HG03457 (cell line): ENCODE data around the gene PHF5A.

Source experiments
- ATAC-seq: cut with Tn5 transposase; IDR thresholded peaks from one replicate; pipeline ENCODE4 v1.9.1; 2021; ENCODE audit warnings: moderate number of reproducible peaks; ENCODE audit not compliant: unreplicated experiment

The PHF5A gene

DNA sequence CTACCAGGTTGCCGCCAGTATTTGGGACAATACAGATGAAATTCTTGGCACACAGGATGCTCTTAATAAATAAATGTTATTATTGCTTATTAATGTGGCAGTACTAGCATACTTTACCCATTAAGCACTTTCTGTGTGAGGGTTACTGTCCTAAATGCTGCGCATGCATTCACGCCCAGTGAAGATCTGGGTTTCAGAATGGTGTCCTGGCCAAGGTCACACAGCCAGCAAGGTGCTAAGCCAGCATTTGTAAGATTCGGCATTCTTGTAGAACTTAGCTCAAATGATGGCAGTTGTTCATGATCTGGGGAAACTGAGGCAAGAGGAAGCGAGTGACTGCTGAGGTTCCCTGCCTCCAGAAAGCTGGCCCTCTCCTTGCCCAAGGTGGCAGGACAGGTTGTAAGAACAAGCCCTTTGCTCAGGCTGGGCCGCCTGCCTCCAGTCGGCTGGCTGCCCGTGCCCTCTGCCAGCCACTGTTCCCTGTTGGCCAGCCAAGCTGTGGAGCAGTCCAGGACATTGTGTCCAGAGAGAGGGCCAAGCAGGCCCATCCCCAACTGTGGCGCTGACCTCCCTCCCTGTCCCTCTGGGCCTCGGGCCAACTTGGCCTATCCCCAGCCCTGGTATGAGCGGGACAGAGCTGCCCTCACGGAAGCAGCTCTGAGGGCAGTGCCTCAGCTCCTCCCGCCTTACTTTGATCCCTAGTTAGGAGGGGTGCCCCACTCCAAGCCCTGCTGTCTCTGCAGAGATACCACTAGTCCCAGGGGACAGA, 50.7 kb downstream of the PHF5A start:
- no peak for ATAC-seq

DNA sequence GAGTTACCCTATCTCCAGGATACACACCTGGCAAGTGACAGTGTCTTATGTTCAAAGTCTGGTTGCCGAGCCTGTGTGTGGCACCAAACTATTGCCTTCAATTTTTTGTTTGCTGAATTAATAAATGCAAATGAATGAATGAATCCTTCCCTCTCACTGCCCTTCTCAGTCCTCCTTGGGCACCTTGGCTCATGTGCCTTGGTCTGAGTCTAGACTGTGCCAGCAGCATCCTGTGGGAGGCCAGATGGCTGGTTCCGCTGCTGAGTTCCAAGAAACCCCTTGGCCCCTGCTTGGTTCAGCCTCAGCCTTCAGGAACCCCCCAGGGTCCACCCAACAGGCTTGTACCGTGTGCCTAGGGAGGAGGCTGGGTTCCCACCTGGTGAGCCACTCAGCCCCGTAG, 52.9 kb downstream of the PHF5A start:
- no peak for ATAC-seq

DNA sequence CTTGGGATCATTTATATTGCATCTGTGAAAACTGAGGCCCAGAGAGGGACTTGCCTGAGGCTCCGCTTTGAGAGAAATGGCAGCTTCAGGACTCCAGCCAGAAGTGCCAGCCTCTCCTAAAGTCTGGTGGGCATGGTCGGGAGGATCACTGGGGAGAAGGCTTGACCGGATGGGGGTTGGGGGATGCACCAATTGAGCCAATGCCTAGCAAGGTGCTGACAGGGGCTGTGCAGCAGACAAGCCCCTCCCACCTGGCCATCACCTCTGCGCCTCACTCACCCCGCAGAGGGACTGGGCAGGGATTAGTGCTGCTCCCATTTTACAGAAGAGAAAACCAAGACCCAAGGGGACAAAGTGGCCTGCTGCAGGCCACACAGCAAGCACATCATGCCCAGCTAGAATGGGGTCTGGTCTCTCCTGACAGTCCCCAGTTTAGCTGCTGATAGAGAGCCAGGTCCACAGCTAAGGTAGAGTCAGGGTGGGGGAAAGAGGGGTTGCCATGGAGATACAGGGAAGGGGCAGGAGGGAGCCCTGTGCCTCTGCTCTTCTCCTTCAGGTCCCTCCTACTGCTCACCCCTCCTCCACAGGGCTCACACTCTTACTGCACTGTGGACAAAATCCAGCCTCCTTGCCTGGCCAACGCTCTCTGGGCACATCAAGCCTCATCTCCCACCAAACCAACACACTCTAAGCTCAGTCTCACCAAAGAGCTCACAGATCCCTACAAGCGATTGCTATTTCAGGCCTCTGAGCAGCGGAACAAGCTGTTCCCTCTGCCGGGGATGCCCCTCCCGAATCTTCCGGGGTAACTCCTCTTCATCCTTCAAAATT, 57.3 kb downstream of the PHF5A start:
- no peak for ATAC-seq

DNA sequence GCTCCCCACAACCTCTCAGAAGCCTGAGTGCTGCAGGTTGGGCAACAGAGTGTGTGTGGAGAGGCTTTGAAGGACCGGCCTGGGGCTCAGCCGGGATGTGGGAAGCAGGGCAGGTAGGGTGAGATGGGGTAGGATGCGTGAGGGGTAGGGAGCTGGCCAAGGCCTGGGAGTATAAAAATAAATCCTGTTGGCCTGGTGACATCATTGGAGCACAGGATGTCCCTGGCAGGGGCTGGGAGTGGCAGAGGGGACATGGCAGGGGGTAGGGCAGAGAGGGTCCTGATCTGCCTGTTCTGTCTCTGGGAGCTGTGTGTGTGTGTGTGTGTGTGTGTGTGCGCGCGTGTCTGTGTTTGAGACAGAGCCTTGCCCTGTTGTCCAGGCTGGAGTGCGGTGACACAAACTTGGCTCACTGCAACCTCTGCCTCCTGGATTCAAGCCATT, 58.2 kb downstream of the PHF5A start:
- ATAC-seq = no peak
